Caki2 (cell line): Measurements from ENCODE around the gene SGO2. TPM values are rescaled to one million over a fixed set of nuclear protein-coding genes. Genes with fewer than 3 reads are reported as not detected.
A peak's percentile ranks its signal among the peaks of the same experiment; 100 is the strongest.

Experiments
- DNase-seq: peaks from one replicate; pipeline ENCODE4 v3.0.0-alpha.2; 2015; ENCODE audit warnings: low read depth
- in situ Hi-C: cut with HindIII; loops from 2 replicates; pipeline ENCODE4 v1.10.0; 2016; ENCODE audit warnings: low sequenced_read_pairs, low pct_unique_long_range_greater_than_20kb, mixed read lengths
- total RNA-seq: library from RNA; depleted of rRNA; stranded (reverse); fragments of >200 nt; shearing (Covaris generic); gene quantifications from 2 replicates; pipeline ENCODE4 v1.2.3, GENCODE V29; 2014; ENCODE audit warnings: low replicate concordance

SGO2 gene
- total RNA-seq, 1 experiment from 2014 or later = 7.1 TPM

GRCh38 chr2:200585730-200586643 lies 60.0 kb downstream of the SGO2 start, which contains the start of gene AOX1:
Gene AOX1, plus strand, starts transcription at chr2:200586014. Its CDS starts 95 bp downstream, at chr2:200586109.
- in situ Hi-C loops = no loop called here
- DNase-seq = no peak

DNA sequence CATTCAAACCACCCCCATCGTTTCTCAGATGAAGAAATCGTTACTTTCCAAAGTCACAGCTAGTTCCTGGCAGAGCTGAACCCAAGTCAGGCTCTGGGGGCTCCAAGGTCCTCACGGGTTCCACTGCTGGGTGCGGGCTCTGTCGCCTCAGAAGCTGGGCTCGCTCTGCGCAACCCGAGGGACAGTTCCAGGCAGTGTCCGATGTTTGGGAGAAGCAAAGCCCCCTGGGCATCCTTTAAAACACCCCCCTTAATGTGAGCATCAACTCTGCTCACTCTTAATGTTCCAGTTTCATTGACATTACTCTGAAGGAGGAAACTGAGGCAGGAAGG lies 60.6 kb downstream of the SGO2 start:
- in situ Hi-C loops = no loop called here

GRCh38 chr2:200587007-200587616 lies 61.1 kb downstream of the SGO2 start:
- in situ Hi-C loops = no loop called here
- DNase-seq = no peak

More for the DNA sequence above, 60.6 kb downstream of the SGO2 start:
- DNase-seq = no peak

DNA sequence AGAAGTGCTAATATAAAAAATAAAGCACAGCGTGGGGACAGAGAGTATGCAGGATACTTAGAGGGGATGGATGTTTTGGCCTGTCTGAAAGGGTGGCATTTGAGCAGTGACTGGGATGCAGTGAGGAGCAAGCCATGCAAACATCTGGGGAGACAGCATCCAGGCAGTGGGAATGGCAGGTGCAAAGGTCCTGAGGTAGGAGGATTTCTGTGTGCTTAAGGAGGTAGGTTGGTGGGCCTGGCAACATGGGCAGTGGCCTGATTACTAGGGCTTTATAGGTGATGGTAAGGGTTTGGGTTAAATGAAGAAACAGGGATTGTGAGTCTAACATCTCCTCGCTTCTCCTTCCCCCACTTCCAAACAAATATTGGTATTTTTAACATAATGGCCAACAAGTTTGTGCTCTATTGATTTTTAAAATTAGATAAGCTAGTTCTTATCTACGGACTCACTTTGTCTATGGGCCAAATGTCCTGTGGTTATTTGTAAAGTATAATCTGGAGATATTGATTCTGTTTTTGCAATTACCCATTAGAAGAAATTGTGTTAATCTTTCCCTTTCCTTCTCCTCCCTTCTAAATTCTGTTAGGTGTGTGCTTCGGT lies 62.2 kb downstream of the SGO2 start:
- in situ Hi-C loops = no loop called here
- no peak for DNase-seq

GRCh38 chr2:200590090-200590489 lies 64.1 kb downstream of the SGO2 start:
- DNase-seq = no peak
- in situ Hi-C loops = no loop called here

DNA sequence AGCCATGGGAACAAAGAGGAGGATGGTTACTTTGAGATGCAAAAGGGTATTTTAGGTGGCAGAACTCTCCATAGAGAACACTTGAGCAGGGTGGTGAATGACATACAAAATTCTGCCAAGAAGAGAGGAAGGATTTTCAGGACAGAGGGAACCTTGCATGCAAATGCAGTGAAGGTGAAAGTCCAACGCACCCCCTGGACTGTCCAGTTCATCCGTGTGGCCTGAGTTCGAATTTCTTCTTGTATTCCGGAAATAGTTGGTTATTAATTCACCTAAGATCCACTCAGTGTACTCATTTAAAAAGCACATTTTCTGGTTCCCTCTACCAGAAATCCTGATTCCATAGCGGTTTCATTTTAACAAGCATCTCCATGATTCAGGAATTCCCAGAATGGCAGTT lies 65.3 kb downstream of the SGO2 start:
- in situ Hi-C loops = no loop called here
- no peak for DNase-seq

DNA sequence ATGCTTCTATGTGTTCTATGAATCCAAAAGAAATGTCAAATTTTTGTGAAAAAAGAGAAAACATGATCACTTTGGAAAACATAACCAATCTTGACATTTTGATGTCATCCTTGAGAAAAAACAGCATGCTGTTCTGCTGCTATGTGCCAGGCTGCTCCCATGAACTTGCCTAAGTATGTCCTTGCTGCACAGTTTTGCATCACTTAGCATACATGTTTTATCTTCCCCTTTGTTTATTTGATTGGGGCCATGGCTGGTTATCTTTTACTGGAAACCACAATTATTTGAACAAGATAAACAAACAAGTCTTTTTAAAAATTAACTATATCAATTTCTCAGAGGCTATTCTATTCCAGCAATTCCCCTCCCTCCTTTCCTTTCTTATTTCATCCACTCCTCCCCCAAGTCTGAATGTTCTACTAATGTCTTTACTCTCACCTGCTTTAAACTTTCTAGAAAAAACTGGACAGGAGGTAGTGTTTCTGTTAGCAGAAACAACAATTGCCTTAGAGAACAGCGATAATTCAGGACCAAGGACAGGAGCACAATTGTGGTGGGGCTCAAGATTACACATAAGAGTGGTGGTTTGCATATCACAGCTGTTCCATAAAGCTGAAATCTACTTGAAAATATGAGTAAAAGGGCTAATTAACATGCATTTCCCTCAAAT lies 66.5 kb downstream of the SGO2 start:
- in situ Hi-C loops = no loop called here
- peak; percentile 67 for DNase-seq

DNA sequence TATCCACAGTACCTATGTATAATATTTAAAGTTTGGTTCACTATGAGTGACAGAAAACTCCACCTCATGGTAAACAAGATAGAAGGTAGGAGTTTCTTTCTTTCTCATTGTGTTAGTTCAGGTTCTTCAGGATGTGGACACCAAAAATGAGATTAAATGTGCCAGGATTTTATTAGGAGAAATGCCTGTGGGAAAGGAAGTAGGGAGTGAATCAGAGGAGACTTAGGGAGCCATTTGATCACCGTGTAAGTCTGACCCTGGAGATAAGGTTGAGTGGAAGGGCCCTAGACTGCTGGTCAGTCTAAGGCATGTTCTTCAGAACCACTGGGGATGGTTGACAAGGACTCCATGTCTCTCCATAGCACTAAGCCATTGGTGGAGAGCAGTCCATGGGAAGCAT lies 67.9 kb downstream of the SGO2 start:
- in situ Hi-C loops = no loop called here
- no peak for DNase-seq

DNA sequence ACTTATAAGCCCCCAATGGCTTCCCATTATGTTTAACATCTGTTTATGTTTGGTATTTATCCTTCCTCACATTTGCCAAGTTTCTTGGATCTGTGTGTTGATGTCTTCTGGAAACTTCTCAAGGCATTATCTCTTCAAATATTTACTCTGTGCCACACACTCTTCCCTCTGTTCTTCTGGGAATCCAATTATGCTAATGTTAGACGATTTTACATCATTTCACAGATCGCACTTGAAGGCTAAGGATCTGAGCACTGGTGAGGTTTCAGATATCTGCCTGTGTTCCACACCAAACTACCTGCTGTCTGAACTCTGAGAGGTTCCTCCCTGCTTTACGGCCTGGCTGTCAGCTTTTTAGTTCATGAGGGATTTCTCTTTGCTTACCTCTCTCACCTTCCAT lies 69.9 kb downstream of the SGO2 start:
- in situ Hi-C loops = no loop called here
- no peak for DNase-seq

DNA sequence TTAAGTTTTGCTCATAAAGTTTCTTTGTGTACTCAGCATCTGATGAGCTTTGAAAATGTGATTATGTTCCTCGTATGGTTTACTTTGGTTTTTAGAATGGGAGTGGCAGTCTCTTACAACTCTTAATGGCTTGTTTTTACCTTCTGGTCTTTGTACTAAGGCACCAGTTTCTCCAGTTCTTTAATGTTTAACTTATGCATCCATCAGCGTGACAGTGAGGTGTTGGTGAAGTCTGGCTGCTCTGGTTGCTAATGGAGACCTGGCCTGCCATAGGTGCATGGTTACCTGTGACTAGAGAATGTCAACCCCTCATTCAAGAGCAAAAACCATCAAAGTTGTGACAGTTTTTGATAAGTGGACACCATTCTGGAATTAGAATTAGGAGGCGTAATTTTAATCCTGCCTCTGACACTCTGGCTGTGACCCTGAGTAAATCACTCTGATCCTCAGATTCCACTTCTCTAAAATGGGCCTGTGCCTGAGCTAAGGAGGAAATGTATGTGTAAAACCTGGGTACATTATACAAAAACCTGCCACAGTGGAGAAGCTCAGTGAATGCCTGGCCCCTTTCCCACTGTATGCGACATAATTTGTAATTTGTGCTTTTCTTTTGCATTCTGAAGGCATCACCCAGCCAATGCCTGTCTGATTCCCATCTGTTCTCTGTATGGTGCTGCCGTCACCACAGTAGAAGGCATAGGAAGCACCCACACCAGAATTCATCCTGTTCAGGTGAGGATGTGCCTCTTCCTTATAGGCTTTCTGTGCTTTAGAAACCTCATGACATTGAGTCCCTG lies 71.0 kb downstream of the SGO2 start:
- no peak for DNase-seq
- in situ Hi-C loops = no loop called here

DNA sequence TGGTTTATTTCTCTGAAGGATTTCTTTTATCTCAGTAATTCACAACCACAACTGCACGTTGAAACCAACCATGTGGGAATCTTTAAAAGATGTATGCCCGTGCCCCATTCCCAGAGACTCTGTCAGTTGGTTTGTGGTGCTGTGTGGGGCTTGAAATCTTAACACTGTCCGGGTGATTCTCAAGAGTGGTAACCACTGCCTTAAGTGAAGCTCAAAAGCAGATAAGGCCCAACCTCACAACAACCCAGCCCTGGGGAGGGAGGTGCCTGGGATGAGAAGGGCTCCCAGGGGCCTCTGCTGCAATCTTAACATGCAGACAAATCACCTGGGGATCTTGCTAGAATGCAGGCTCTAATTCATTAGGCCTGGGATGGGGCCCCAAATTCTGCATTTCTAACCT lies 73.2 kb downstream of the SGO2 start:
- in situ Hi-C loops = no loop called here
- DNase-seq = no peak

DNA sequence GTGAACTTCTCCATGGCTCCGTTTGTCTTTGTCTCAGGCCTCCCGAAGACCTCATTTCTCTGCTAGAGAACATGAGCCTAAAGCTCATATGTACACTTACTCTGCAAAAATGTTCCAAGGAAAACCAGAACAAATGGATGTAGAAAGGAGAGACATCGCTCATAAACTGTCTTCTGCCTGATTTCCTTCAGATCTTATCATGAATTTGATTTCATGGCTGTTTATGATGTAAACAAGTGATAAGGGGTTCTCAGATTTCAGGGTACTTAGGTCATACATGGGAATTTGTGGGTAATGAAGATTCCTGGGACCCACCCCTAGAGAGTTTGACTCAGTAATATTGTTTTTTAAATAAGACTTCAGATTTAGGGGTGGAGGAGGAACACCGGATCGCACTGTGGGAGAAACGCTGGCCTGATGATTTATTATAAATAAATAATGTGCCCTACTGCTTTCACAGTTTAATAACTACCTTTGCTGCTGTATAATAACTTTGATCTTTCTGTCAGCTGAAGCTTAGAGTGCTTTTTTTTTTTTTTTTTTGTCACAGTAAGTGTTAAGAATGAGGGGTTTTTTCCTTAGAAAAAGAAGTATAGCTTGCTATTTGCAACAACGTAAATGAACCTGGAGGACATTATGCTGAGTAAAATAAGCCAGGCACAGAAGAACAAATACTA lies 74.7 kb downstream of the SGO2 start:
- in situ Hi-C loops = no loop called here

GRCh38 chr2:200602584-200602983 lies 76.6 kb downstream of the SGO2 start:
- no peak for DNase-seq
- in situ Hi-C loops = no loop called here

More for the DNA sequence above, 74.7 kb downstream of the SGO2 start:
- DNase-seq = no peak

DNA sequence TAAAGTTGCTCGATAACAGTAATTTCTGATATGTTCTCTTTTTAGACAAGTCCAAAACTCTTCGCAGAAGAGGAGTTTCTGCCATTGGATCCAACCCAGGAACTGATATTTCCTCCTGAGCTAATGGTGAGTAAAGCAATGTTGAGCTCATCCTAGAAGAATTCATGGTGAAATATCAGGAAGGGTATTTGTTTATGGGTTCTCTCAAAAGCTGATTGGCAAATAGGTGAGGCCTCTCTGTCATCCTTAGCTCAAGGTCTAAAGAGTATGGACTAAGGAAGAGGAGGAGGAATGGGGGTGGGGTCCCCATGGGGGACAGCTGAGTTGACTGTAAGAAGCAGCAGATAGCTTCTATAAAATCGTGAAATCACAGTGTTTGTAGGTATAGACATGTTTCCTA lies 78.0 kb downstream of the SGO2 start:
- DNase-seq = no peak
- in situ Hi-C loops = no loop called here

GRCh38 chr2:200604571-200605255 lies 78.7 kb downstream of the SGO2 start:
- in situ Hi-C loops = no loop called here
- DNase-seq = no peak

GRCh38 chr2:200608341-200609027 lies 82.5 kb downstream of the SGO2 start:
- in situ Hi-C loops = no loop called here
- no peak for DNase-seq
